GM12878 (cell line): ENCODE measurements around the gene SFXN5. TPM values are rescaled to one million over a fixed set of nuclear protein-coding genes. Genes with fewer than 3 reads are reported as not detected.

Experiments
- ATAC-seq: fragments of 200-7000 bp; cut with Tn5 transposase; 3 replicates; pipeline ENCODE4 v1.9.1; 2020; ENCODE audit warnings: mild to moderate bottlenecking, moderate library complexity
- BruUV-seq: library from RNA; stranded (reverse); fragments of 400-500 nt; replicated peaks from 2 replicates; lab custom pipeline; 2021; lab: Mats Ljungman, UMichigan
- CTCF ChIA-PET: fragments of 300-600 bp; sonication (Branson Sonifier 250); formaldehyde crosslinking; extraction: SDS; loops from one replicate; lab custom pipeline; 2021; ENCODE audit warnings: inconsistent platforms; lab: Yijun Ruan, JAX
- POLR2A ChIA-PET: fragments of 350-600 bp; formaldehyde crosslinking; extraction: SDS; loops from one replicate; lab custom pipeline; 2021; ENCODE audit warnings: inconsistent platforms; lab: Charles Lee
- RAD21 ChIA-PET: fragments of 300-600 bp; sonication (Branson Sonifier 250); formaldehyde crosslinking; loops from one replicate; lab custom pipeline; 2023; ENCODE audit warnings: antibody characterized with exemption; ENCODE audit not compliant: unreplicated experiment; lab: Charles Lee
- SMC1A ChIA-PET: fragments of 300-600 bp; sonication (Branson Sonifier 250); formaldehyde crosslinking; loops from one replicate; lab custom pipeline; 2023; ENCODE audit not compliant: unreplicated experiment, uncharacterized antibody; lab: Charles Lee
- DNase-seq: peaks from one replicate; pipeline ENCODE4 v3.0.0-alpha.2; 2011; ENCODE audit warnings: low read depth, low spot score
- FAIRE-seq: peaks from 3 replicates; lab custom pipeline; 2011; peaks lifted over from hg19 to GRCh38; lab: Jason Lieb, UNC
- H2AFZ ChIP-seq: 2 replicates; pipeline ENCODE4 v1.6.0; 2011; ENCODE audit warnings: low read depth, low read length, control low read depth; ENCODE audit not compliant: control insufficient read depth
- H3K27ac ChIP-seq: 2 replicates; pipeline ENCODE4 v1.5.1; 2011; ENCODE audit warnings: control low read depth; ENCODE audit not compliant: control insufficient read depth, insufficient read depth
- H3K27me3 ChIP-seq, 2 experiments: replicated peaks in 1 of 2; 2 replicates each; pipeline versions ENCODE4 v1.6.0 to v1.6.1; 2011; ENCODE audit warnings: low read length in 1 of 2; ENCODE audit not compliant: control insufficient read depth in 2 of 2, insufficient read depth in 2 of 2
- H3K36me3 ChIP-seq, 2 experiments: 2 replicates each; pipeline ENCODE4 v1.5.1; 2011; ENCODE audit warnings: low read length in 1 of 2; ENCODE audit not compliant: control insufficient read depth in 2 of 2, insufficient read depth in 2 of 2
- H3K4me1 ChIP-seq: 2 replicates; pipeline ENCODE4 v1.6.1; 2011; ENCODE audit warnings: mild to moderate bottlenecking, low read length, moderate library complexity, mixed read lengths; ENCODE audit not compliant: control insufficient read depth, insufficient read depth
- H3K4me2 ChIP-seq: 2 replicates; pipeline ENCODE4 v1.6.0; 2011; ENCODE audit warnings: control low read depth; ENCODE audit not compliant: control insufficient read depth, insufficient read depth
- H3K4me3 ChIP-seq: fragments of 200-600 bp; sonication (generic); 2 replicates; pipeline ENCODE4 v1.5.1; 2016
- H3K79me2 ChIP-seq: 2 replicates; pipeline ENCODE4 v1.6.0; 2011; ENCODE audit warnings: low read length; ENCODE audit not compliant: control insufficient read depth, insufficient read depth
- H3K9ac ChIP-seq: 2 replicates; pipeline ENCODE4 v1.8.0; 2011; ENCODE audit warnings: low read length, control low read depth, mixed read lengths; ENCODE audit not compliant: control insufficient read depth, insufficient read depth
- H3K9me3 ChIP-seq: replicated peaks from 3 replicates; pipeline ENCODE4 v1.5.1; 2011; ENCODE audit warnings: mild to moderate bottlenecking, low read length; ENCODE audit not compliant: control insufficient read depth, insufficient read depth
- H4K20me1 ChIP-seq: 2 replicates; pipeline ENCODE4 v1.6.0; 2011; ENCODE audit not compliant: control insufficient read depth, insufficient read depth
- CHD4 ChIP-seq: fragments of 200-600 bp; sonication (generic); IDR thresholded peaks from 2 replicates; pipeline ENCODE4 v1.6.1; 2016; ENCODE audit warnings: mild to moderate bottlenecking
- CREB1 ChIP-seq: IDR thresholded peaks from 2 replicates; pipeline ENCODE4 v1.6.1; 2012; ENCODE audit warnings: low read depth, mild to moderate bottlenecking, inconsistent platforms
- DPF2 ChIP-seq: fragments of 450-650 bp; IDR thresholded peaks from 2 replicates; pipeline ENCODE4 v1.6.1; 2017; ENCODE audit warnings: mild to moderate bottlenecking
- SMARCA5 ChIP-seq: fragments of 450-650 bp; IDR thresholded peaks from 2 replicates; pipeline ENCODE4 v1.6.1; 2017; ENCODE audit warnings: mild to moderate bottlenecking
- ZBTB11 ChIP-seq: fragments of 450-650 bp; formaldehyde crosslinking; IDR thresholded peaks from 2 replicates; pipeline ENCODE4 v1.5.0; 2022; ENCODE audit warnings: mild to moderate bottlenecking, missing genetic modification characterization
- ZNF24 ChIP-seq: fragments of 450-650 bp; IDR thresholded peaks from 2 replicates; pipeline ENCODE4 v1.6.1; 2017; ENCODE audit warnings: antibody characterized with exemption, mild to moderate bottlenecking
- WGBS: methylation state at CpG from one replicate; pipeline ENCODE4 v1.1.6; 2016; ENCODE audit warnings: low lambda C conversion rate; ENCODE audit not compliant: insufficient replicate concordance, insufficient coverage; ENCODE audit errors: missing lambda C conversion rate; 5-methylcytosine and 5-hydroxymethylcytosine counted together
- in situ Hi-C: fragments of 300-500 bp; cut with MboI; formaldehyde crosslinking; loops from 9 replicates; pipeline ENCODE4 v1.14.3; 2018; ENCODE audit warnings: mixed read lengths
- intact Hi-C: fragments of 100-400 bp; cut with micrococcal nuclease; formaldehyde crosslinking; loops from one replicate; pipeline ENCODE4 v1.14.2; 2022; ENCODE audit not compliant: unreplicated experiment
- polyA plus RNA-seq, 11 experiments: library from polyadenylated mRNA; depleted of rRNA in 4 of 11; unstranded in 6 of 11; stranded (reverse) in 5 of 11; fragments of >200 nt; fragmentation: Nextera tagmentation in 4 of 11; fragmentation: Illumina TruSeq in 1 of 11; extraction: Ambion mirVana in 4 of 11; extraction: Trizol in 1 of 11; gene quantifications; 1 replicate in 1 of 11; 2 replicates in 10 of 11; pipeline versions ENCODE4 v1.2.1 to v1.2.3, GENCODE V29; 2011 to 2016; ENCODE audit warnings: inconsistent platforms in 2 of 11, missing spikeins in 2 of 11, low read depth in 1 of 11
- total RNA-seq, 4 experiments: library from RNA; depleted of rRNA in 3 of 4; stranded (reverse); fragments of >200 nt in 3 of 4; fragmentation: Illumina TruSeq in 1 of 4; extraction: Trizol in 1 of 4; gene quantifications; 2 replicates each; pipeline versions ENCODE4 v1.2.1 to v1.2.3, GENCODE V29; 2013 to 2021
- TF ChIP-seq, protein P1 (sequence below): fragments of 450-650 bp; IDR thresholded peaks from 2 replicates; pipeline ENCODE4 v1.6.1; 2017; ENCODE audit warnings: antibody characterized with exemption, mild to moderate bottlenecking, moderate library complexity

SFXN5 gene
- total and polyA plus RNA-seq, 10 of the 15 experiments (the other 5 are each of a cell fraction or from before 2014, with no cell fraction given) = 3.3 to 15.9 (median 11.2) TPM

DNA sequence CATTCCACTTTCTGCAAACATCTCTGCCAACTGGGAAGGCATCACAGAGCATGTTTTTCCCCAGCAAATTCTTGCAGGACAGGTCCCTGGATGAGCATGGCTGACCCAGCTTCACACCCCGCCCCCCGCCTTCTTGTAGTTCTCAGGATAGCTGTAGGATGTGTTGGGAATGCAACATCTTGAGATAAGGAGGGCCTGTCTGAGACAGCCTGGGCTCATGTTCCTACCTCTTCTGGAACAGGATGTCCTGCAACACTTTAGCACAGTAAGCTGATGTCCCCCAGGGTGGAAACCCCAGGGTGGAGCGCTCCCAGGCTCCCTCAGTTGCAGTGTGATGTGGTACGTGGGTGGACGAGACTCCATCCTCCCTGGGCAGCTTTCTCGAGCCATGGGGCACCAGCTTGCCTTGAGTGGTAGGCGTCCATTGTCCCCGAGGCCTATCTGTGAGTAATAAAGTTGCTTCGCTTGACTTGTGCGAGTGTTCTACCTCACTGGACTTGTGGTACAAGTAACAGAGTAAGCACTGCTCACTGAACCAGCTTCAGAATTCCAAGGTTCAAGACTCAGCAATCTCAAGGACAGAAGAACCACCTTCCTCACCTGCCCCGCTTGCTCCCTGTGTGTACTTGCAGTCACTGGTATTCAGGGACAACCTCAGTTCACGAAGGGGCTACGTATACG is 105.6 kb downstream of the SFXN5 start:
- in situ Hi-C loops (no loop called here), intact Hi-C loops (no loop called here)
- ATAC-seq (no peak), FAIRE-seq (no peak), DNase-seq (no peak)
- no peaks in the 10 kb centered on the region; a peak in 1 of 4 replicates for H3K27me3 ChIP-seq
- H4K20me1 ChIP-seq = no peaks in the 10 kb centered on the region; the same call in 1 of the 2 replicates
- ChIA-PET SMC1A (no interaction called here), POLR2A (no interaction called here), CTCF (interaction anchor here (2.0 kb wide), 1 partner anchor 73 kb away, joined by 6 read pairs; no protein-coding TSS in a partner anchor), RAD21 (no interaction called here)
- H3K4me2 ChIP-seq = no peak overlapping the region
- TF ChIP-seq, protein P1, sequence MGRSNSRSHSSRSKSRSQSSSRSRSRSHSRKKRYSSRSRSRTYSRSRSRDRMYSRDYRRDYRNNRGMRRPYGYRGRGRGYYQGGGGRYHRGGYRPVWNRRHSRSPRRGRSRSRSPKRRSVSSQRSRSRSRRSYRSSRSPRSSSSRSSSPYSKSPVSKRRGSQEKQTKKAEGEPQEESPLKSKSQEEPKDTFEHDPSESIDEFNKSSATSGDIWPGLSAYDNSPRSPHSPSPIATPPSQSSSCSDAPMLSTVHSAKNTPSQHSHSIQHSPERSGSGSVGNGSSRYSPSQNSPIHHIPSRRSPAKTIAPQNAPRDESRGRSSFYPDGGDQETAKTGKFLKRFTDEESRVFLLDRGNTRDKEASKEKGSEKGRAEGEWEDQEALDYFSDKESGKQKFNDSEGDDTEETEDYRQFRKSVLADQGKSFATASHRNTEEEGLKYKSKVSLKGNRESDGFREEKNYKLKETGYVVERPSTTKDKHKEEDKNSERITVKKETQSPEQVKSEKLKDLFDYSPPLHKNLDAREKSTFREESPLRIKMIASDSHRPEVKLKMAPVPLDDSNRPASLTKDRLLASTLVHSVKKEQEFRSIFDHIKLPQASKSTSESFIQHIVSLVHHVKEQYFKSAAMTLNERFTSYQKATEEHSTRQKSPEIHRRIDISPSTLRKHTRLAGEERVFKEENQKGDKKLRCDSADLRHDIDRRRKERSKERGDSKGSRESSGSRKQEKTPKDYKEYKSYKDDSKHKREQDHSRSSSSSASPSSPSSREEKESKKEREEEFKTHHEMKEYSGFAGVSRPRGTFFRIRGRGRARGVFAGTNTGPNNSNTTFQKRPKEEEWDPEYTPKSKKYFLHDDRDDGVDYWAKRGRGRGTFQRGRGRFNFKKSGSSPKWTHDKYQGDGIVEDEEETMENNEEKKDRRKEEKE = no peak
- TF ChIP-seq SMARCA5 = no peak
- no peak for TF ChIP-seq CREB1
- no peak for TF ChIP-seq DPF2
- no peak for TF ChIP-seq ZBTB11
- TF ChIP-seq ZNF24 = no peak
- no peak for TF ChIP-seq CHD4
- H3K4me1 ChIP-seq = no peaks in the 10 kb centered on the region
- H3K9ac ChIP-seq = no peak overlapping the region
- no peak overlapping the region for H3K27ac ChIP-seq
- no peaks in the 10 kb centered on the region for H3K9me3 ChIP-seq
- 37% methylated on average over 14 of the region's 14 CpGs for WGBS
- no peaks in the 10 kb centered on the region for H3K36me3 ChIP-seq
- H2AFZ ChIP-seq = no peak overlapping the region
- BruUV-seq = no TSS peak
- H3K79me2 ChIP-seq = no peaks in the 10 kb centered on the region
- no peak overlapping the region for H3K4me3 ChIP-seq
